ENCODE results near the gene ARFGAP2. TPM values are rescaled to one million over a fixed set of nuclear protein-coding genes. Genes with fewer than 3 reads are reported as not detected.

The ARFGAP2 gene
- total and polyA plus RNA-seq, 9 of the 15 experiments (the other 6 are each of a cell fraction or from before 2014, with no cell fraction given), result 29.1 to 140 (median 90.1) TPM

GRCh38 chr11:47155879-47156278, 20.8 kb downstream of the ARFGAP2 start:
- H3K27ac ChIP-seq (ENCODE audit: extremely low read depth, low read depth, low read length), result no peak overlapping the region
- peaks cover 0 to 6% of the 10 kb centered on the region in 2 experiments; a peak in 2 of 5 replicates for H3K4me1 ChIP-seq (replicated peaks in 1 of 2; ENCODE audit: control insufficient read depth in 2 of 2, insufficient read depth in 2 of 2, low read length in 2 of 2)
- no peaks in the 10 kb centered on the region for H3K79me2 ChIP-seq (ENCODE audit: control insufficient read depth, insufficient read depth, low read length)
- no peak overlapping the region for H3K4me3 ChIP-seq
- no TSS peak for BruUV-seq (replicated peaks)
- H3K9ac ChIP-seq (ENCODE audit: insufficient read depth in 1 of 2, low read depth in 2 of 2, low read length in 2 of 2), result no peak overlapping the region; a peak in 1 of 4 replicates
- whole genome bisulfite sequencing (ENCODE audit: insufficient coverage, low coverage, missing lambda C conversion rate), result 32% methylated on average over 4 of the region's 4 CpGs
- POLR2A ChIA-PET, result interaction anchor here (0.8 to 1.2 kb wide), 2 partner anchors 10 to 16 kb away, joined by 3 to 4 read pairs; no protein-coding TSS in a partner anchor
- in situ Hi-C loops (cut with MboI) (no loop called here), intact Hi-C loops (cut with micrococcal nuclease) (no loop called here)
- H3K9me1 ChIP-seq (ENCODE audit: control insufficient read depth, insufficient read depth, low read length), result no peaks in the 10 kb centered on the region
- ATAC-seq (no peak), DNase-seq (ENCODE audit: extremely low read depth in 1 of 4, low spot score in 3 of 4) (no peak), FAIRE-seq (no peak)
- no peak overlapping the region for H3K4me2 ChIP-seq (ENCODE audit: insufficient read depth, low read length)
- H3K9me3 ChIP-seq (replicated peaks; ENCODE audit: control insufficient read depth, insufficient read depth, low read depth, low read length), result no peaks in the 10 kb centered on the region
- H2AFZ ChIP-seq (ENCODE audit: low read depth, low read length), result no peak overlapping the region
- CTCF ChIA-PET (ENCODE audit: low intra/inter-chr PET ratio), result no interaction called here
- H4K20me1 ChIP-seq (replicated peaks; ENCODE audit: control insufficient read depth, insufficient read depth, low read length), result peaks cover 14% of the 10 kb centered on the region; the same call in 1 of the 2 replicates
- H3K36me3 ChIP-seq (ENCODE audit: control insufficient read depth, insufficient read depth, low read length), result no peaks in the 10 kb centered on the region
- TF ChIP-seq HNRNPK (IDR thresholded peaks at IDR 0.05; ENCODE audit: low read depth, low read length, poor library complexity, severe bottlenecking), result no peak
- peak; percentile 41; the same call in 1 of the 2 replicates for TF ChIP-seq ZNF316 (IDR thresholded peaks at IDR 0.05)
- no peaks in the 10 kb centered on the region for H3K27me3 ChIP-seq (ENCODE audit: control insufficient read depth in 2 of 2, insufficient read depth in 2 of 2, low read length in 2 of 2)

- intact Hi-C loops (cut with micrococcal nuclease) (loop anchor here (5.0 kb wide), 1 partner anchor 53 kb away; no protein-coding TSS in a partner anchor), in situ Hi-C loops (cut with MboI) (no loop called here)
- Histone ChIP-seq H3K9me3 (replicated peaks; ENCODE audit: control insufficient read depth, insufficient read depth, low read depth, low read length) (no peaks in the 10 kb centered on the region), H3K4me1 (replicated peaks in 1 of 2; ENCODE audit: control insufficient read depth in 2 of 2, insufficient read depth in 2 of 2, low read length in 2 of 2) (peaks cover 0 to 5% of the 10 kb centered on the region in 2 experiments; a peak in 1 of 5 replicates), H3K36me3 (ENCODE audit: control insufficient read depth, insufficient read depth, low read length) (no peaks in the 10 kb centered on the region), H3K4me3 (no peak overlapping the region), H3K27ac (ENCODE audit: extremely low read depth, low read depth, low read length) (no peak overlapping the region), H3K9ac (ENCODE audit: insufficient read depth in 1 of 2, low read depth in 2 of 2, low read length in 2 of 2) (peak overlapping the region in 1 of 2 experiments; percentile 77; a peak in 2 of 4 replicates), H2AFZ (ENCODE audit: low read depth, low read length) (no peak overlapping the region), H3K27me3 (ENCODE audit: control insufficient read depth in 2 of 2, insufficient read depth in 2 of 2, low read length in 2 of 2) (no peaks in the 10 kb centered on the region), H3K4me2 (ENCODE audit: insufficient read depth, low read length) (no peak overlapping the region), H3K79me2 (ENCODE audit: control insufficient read depth, insufficient read depth, low read length) (no peaks in the 10 kb centered on the region), H4K20me1 (replicated peaks; ENCODE audit: control insufficient read depth, insufficient read depth, low read length) (peaks cover 14% of the 10 kb centered on the region; the same call in 1 of the 2 replicates), H3K9me1 (ENCODE audit: control insufficient read depth, insufficient read depth, low read length) (no peaks in the 10 kb centered on the region)
- no TSS peak for BruUV-seq (replicated peaks)
- FAIRE-seq (no peak), DNase-seq (ENCODE audit: extremely low read depth in 1 of 4, low spot score in 3 of 4) (no peak), ATAC-seq (no peak)
- POLR2A ChIA-PET, result interaction anchor here (0.5 to 1.5 kb wide), 11 partner anchors 9 to 555 kb away, joined by 3 to 7 read pairs (median 3); no protein-coding TSS in a partner anchor
- TF ChIP-seq FOS (IDR thresholded peaks at IDR 0.05; ENCODE audit: extremely low read depth, insufficient read length), result no peak
- TF ChIP-seq, protein P1, sequence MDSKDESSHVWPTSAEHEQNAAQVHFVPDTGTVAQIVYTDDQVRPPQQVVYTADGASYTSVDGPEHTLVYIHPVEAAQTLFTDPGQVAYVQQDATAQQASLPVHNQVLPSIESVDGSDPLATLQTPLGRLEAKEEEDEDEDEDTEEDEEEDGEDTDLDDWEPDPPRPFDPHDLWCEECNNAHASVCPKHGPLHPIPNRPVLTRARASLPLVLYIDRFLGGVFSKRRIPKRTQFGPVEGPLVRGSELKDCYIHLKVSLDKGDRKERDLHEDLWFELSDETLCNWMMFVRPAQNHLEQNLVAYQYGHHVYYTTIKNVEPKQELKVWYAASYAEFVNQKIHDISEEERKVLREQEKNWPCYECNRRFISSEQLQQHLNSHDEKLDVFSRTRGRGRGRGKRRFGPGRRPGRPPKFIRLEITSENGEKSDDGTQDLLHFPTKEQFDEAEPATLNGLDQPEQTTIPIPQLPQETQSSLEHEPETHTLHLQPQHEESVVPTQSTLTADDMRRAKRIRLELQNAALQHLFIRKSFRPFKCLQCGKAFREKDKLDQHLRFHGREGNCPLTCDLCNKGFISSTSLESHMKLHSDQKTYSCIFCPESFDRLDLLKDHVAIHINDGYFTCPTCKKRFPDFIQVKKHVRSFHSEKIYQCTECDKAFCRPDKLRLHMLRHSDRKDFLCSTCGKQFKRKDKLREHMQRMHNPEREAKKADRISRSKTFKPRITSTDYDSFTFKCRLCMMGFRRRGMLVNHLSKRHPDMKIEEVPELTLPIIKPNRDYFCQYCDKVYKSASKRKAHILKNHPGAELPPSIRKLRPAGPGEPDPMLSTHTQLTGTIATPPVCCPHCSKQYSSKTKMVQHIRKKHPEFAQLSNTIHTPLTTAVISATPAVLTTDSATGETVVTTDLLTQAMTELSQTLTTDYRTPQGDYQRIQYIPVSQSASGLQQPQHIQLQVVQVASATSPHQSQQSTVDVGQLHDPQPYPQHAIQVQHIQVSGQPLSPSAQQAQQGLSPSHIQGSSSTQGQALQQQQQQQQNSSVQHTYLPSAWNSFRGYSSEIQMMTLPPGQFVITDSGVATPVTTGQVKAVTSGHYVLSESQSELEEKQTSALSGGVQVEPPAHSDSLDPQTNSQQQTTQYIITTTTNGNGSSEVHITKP (IDR thresholded peaks at IDR 0.05; ENCODE audit: partially characterized antibody), result peak; percentile 74
- CTCF ChIA-PET (ENCODE audit: low intra/inter-chr PET ratio), result interaction anchor here (0.6 to 3.5 kb wide), 2 partner anchors 53 to 265 kb away, joined by 3 to 35 read pairs; no protein-coding TSS in a partner anchor
- WGBS (ENCODE audit: insufficient coverage, low coverage, missing lambda C conversion rate), result 26% methylated on average over 17 of the region's 18 CpGs
Observed at GRCh38 chr11:47154616-47155570, 21.8 kb downstream of the ARFGAP2 start.
